K562 (cell line): ENCODE data around the gene DCTN2. TPM values are rescaled to one million over a fixed set of nuclear protein-coding genes. Genes with fewer than 3 reads are reported as not detected.
A peak's percentile ranks its signal among the peaks of the same experiment; 100 is the strongest.

Experiments used
- BHLHE40 ChIP-seq: IDR thresholded peaks from 2 replicates; pipeline ENCODE4 v1.6.1; 2011; ENCODE audit warnings: low read length, improper control_type of control experiment
- NCOR1 ChIP-seq: fragments of 450-650 bp; IDR thresholded peaks from 2 replicates; pipeline ENCODE4 v1.6.1; 2016; ENCODE audit warnings: mild to moderate bottlenecking, moderate library complexity
- SIRT6 ChIP-seq: IDR thresholded peaks from one replicate; pipeline ENCODE4 v1.6.1; 2012; ENCODE audit warnings: low read depth, mild to moderate bottlenecking, control low read depth, inconsistent platforms, low read length, moderate library complexity
- SMARCE1 ChIP-seq: fragments of 450-650 bp; IDR thresholded peaks from 2 replicates; pipeline ENCODE4 v1.7.1; 2016; ENCODE audit warnings: mild to moderate bottlenecking
- STAG1 ChIP-seq: sonication (generic); formaldehyde crosslinking; IDR thresholded peaks from 2 replicates; pipeline ENCODE4 v1.5.0; 2020; ENCODE audit warnings: missing genetic modification reagents, borderline replicate concordance
- ZNF3 ChIP-seq: fragments of 250-450 bp; sonication (Bioruptor Pico); IDR thresholded peaks from 2 replicates; pipeline ENCODE4 v1.5.0; 2021; ENCODE audit warnings: mild to moderate bottlenecking, moderate library complexity
- polyA plus RNA-seq, 8 experiments: library from polyadenylated mRNA; depleted of rRNA in 4 of 8; stranded (reverse) in 5 of 8; unstranded in 3 of 8; fragments of >200 nt; fragmentation: Nextera tagmentation in 2 of 8; fragmentation: Illumina TruSeq in 1 of 8; extraction: Ambion mirVana in 2 of 8; extraction: Trizol in 1 of 8; gene quantifications; 2 replicates each; pipeline versions ENCODE4 v1.2.1 to v1.2.3, GENCODE V29; 2011 to 2014; ENCODE audit warnings: inconsistent platforms in 1 of 8, missing spikeins in 1 of 8
- total RNA-seq, 7 experiments: library from RNA; depleted of rRNA in 6 of 7; stranded (reverse); fragments of >200 nt in 6 of 7; fragmentation: Illumina TruSeq in 2 of 7; extraction: Trizol in 2 of 7; gene quantifications; 2 replicates each; pipeline versions ENCODE4 v1.2.1 to v1.2.3, GENCODE V29; 2011 to 2021; ENCODE audit warnings: low replicate concordance in 1 of 7
- TF ChIP-seq, protein P1 (sequence below): sonication (generic); formaldehyde crosslinking; IDR thresholded peaks from 2 replicates; pipeline ENCODE4 v1.8.1; 2023; ENCODE audit warnings: missing genetic modification reagents, mild to moderate bottlenecking, borderline replicate concordance
- TF ChIP-seq, protein P2 (sequence below): sonication (generic); formaldehyde crosslinking; IDR thresholded peaks from 2 replicates; pipeline ENCODE4 v1.8.1; 2022; ENCODE audit warnings: missing genetic modification reagents
- TF ChIP-seq, protein P3 (sequence below): IDR thresholded peaks from 2 replicates; pipeline ENCODE4 v1.6.1; 2011; ENCODE audit warnings: borderline replicate concordance, low read depth, mild to moderate bottlenecking, moderate library complexity, low read length; ENCODE audit not compliant: insufficient read depth, poor library complexity, severe bottlenecking
- TF ChIP-seq, protein P4 (sequence below): fragments of 250-450 bp; sonication (Bioruptor Pico); IDR thresholded peaks from 2 replicates; pipeline ENCODE4 v1.9.0; 2021; ENCODE audit warnings: mild to moderate bottlenecking
- TF ChIP-seq, protein P5 (sequence below): fragments of 250-450 bp; sonication (Bioruptor Pico); IDR thresholded peaks from 2 replicates; pipeline ENCODE4 v1.5.0; 2020; ENCODE audit warnings: mild to moderate bottlenecking

The DCTN2 gene
- total and polyA plus RNA-seq, 9 of the 15 experiments (the other 6 are each of a cell fraction or from before 2014, with no cell fraction given): 43.6 to 270 (median 125) TPM

DNA sequence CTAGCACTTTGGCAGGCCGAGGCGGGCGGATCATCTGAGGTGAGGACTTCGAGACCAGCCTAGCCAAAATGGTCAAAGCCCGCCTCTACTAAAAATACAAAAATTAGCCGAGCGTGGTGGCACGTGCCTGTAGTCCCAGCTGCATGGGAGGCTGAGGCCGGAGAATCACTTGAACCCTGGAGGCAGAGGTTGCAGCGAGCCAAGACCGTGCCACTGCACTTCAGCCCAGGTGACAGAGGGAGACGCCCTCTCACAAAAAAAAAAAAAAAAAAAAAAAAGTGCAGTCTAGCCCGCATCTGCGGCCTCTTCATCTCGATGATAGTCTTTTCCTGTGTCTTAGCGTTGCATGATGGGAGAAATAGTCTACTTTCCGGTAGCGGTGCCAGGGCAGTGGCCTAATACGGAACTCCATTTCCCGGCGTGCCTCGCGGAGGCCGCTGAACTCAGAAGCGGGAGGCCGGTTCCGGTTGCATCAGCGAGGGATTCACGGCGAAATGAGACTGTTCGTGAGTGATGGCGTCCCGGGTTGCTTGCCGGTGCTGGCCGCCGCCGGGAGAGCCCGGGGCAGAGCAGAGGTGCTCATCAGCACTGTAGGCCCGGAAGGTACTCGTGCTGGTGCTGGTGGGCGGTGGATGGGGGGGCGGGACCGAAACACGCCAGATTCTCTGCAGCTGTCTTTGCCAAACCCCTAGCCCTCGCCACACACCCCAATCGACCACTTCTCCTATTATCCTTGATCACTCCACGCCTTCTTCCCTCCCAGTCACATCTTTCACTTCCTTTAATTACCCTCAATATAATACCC lies 59.2 kb downstream of the DCTN2 start, which contains the start of gene MARS1 (continued):
- TF ChIP-seq, protein P1, sequence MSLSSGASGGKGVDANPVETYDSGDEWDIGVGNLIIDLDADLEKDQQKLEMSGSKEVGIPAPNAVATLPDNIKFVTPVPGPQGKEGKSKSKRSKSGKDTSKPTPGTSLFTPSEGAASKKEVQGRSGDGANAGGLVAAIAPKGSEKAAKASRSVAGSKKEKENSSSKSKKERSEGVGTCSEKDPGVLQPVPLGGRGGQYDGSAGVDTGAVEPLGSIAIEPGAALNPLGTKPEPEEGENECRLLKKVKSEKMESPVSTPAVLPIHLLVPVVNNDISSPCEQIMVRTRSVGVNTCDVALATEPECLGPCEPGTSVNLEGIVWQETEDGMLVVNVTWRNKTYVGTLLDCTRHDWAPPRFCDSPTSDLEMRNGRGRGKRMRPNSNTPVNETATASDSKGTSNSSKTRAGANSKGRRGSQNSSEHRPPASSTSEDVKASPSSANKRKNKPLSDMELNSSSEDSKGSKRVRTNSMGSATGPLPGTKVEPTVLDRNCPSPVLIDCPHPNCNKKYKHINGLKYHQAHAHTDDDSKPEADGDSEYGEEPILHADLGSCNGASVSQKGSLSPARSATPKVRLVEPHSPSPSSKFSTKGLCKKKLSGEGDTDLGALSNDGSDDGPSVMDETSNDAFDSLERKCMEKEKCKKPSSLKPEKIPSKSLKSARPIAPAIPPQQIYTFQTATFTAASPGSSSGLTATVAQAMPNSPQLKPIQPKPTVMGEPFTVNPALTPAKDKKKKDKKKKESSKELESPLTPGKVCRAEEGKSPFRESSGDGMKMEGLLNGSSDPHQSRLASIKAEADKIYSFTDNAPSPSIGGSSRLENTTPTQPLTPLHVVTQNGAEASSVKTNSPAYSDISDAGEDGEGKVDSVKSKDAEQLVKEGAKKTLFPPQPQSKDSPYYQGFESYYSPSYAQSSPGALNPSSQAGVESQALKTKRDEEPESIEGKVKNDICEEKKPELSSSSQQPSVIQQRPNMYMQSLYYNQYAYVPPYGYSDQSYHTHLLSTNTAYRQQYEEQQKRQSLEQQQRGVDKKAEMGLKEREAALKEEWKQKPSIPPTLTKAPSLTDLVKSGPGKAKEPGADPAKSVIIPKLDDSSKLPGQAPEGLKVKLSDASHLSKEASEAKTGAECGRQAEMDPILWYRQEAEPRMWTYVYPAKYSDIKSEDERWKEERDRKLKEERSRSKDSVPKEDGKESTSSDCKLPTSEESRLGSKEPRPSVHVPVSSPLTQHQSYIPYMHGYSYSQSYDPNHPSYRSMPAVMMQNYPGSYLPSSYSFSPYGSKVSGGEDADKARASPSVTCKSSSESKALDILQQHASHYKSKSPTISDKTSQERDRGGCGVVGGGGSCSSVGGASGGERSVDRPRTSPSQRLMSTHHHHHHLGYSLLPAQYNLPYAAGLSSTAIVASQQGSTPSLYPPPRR (CRISPR knock-in tag): no peak
- TF ChIP-seq, protein P2, sequence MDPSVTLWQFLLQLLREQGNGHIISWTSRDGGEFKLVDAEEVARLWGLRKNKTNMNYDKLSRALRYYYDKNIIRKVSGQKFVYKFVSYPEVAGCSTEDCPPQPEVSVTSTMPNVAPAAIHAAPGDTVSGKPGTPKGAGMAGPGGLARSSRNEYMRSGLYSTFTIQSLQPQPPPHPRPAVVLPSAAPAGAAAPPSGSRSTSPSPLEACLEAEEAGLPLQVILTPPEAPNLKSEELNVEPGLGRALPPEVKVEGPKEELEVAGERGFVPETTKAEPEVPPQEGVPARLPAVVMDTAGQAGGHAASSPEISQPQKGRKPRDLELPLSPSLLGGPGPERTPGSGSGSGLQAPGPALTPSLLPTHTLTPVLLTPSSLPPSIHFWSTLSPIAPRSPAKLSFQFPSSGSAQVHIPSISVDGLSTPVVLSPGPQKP (CRISPR knock-in tag): no peak
- TF ChIP-seq, protein P3, sequence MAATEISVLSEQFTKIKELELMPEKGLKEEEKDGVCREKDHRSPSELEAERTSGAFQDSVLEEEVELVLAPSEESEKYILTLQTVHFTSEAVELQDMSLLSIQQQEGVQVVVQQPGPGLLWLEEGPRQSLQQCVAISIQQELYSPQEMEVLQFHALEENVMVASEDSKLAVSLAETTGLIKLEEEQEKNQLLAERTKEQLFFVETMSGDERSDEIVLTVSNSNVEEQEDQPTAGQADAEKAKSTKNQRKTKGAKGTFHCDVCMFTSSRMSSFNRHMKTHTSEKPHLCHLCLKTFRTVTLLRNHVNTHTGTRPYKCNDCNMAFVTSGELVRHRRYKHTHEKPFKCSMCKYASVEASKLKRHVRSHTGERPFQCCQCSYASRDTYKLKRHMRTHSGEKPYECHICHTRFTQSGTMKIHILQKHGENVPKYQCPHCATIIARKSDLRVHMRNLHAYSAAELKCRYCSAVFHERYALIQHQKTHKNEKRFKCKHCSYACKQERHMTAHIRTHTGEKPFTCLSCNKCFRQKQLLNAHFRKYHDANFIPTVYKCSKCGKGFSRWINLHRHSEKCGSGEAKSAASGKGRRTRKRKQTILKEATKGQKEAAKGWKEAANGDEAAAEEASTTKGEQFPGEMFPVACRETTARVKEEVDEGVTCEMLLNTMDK: no peak
- TF ChIP-seq SMARCE1 (peak; percentile 48; the same call in 1 of the 2 replicates), SIRT6 (no peak), BHLHE40 (peak; percentile 72), NCOR1 (no peak), STAG1 (CRISPR knock-in tag) (no peak), ZNF3 (CRISPR knock-in tag) (no peak)
- TF ChIP-seq, protein P4, sequence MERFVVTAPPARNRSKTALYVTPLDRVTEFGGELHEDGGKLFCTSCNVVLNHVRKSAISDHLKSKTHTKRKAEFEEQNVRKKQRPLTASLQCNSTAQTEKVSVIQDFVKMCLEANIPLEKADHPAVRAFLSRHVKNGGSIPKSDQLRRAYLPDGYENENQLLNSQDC (CRISPR knock-in tag): no peak
- TF ChIP-seq, protein P5, sequence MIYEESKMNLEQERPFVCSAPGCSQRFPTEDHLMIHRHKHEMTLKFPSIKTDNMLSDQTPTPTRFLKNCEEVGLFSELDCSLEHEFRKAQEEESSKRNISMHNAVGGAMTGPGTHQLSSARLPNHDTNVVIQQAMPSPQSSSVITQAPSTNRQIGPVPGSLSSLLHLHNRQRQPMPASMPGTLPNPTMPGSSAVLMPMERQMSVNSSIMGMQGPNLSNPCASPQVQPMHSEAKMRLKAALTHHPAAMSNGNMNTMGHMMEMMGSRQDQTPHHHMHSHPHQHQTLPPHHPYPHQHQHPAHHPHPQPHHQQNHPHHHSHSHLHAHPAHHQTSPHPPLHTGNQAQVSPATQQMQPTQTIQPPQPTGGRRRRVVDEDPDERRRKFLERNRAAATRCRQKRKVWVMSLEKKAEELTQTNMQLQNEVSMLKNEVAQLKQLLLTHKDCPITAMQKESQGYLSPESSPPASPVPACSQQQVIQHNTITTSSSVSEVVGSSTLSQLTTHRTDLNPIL (CRISPR knock-in tag): no peak
